H9 (cell line): Measurements from ENCODE around the gene FERMT2. TPM values are rescaled to one million over a fixed set of nuclear protein-coding genes. Genes with fewer than 3 reads are reported as not detected.

Experiments
- DNase-seq: peaks from one replicate; pipeline ENCODE4 v3.0.0-alpha.2; 2017
- H2AFZ ChIP-seq: one replicate; pipeline ENCODE4 v1.6.1; 2013; ENCODE audit warnings: mild to moderate bottlenecking, low read length, control low read depth, moderate library complexity
- H2AK5ac ChIP-seq: 2 replicates; pipeline ENCODE4 v1.6.1; 2013; ENCODE audit warnings: low read length, control low read depth, mixed read lengths; ENCODE audit not compliant: insufficient read length
- H2BK120ac ChIP-seq: one replicate; pipeline ENCODE4 v1.6.1; 2013; ENCODE audit warnings: low read depth, mild to moderate bottlenecking, low read length, control low read depth, inconsistent platforms; ENCODE audit not compliant: poor library complexity, severe bottlenecking
- H2BK12ac ChIP-seq: 2 replicates; pipeline ENCODE4 v1.6.1; 2013; ENCODE audit warnings: low read length, control low read depth, mixed read lengths, low read depth; ENCODE audit not compliant: insufficient read length
- H2BK15ac ChIP-seq: 2 replicates; pipeline ENCODE4 v1.6.1; 2013; ENCODE audit warnings: low read depth, low read length, control low read depth
- H2BK20ac ChIP-seq: one replicate; pipeline ENCODE4 v1.6.1; 2013; ENCODE audit warnings: low read depth, mild to moderate bottlenecking, low read length, control low read depth, inconsistent platforms; ENCODE audit not compliant: poor library complexity, severe bottlenecking
- H2BK5ac ChIP-seq: 2 replicates; pipeline ENCODE4 v1.6.1; 2013; ENCODE audit warnings: low read length, control low read depth, mixed read lengths; ENCODE audit not compliant: insufficient read length
- H3K14ac ChIP-seq: 2 replicates; pipeline ENCODE4 v1.6.1; 2013; ENCODE audit warnings: low read length, control low read depth; ENCODE audit not compliant: insufficient read depth
- H3K18ac ChIP-seq: 2 replicates; pipeline ENCODE4 v1.6.1; 2013; ENCODE audit warnings: low read depth, mild to moderate bottlenecking, mixed read lengths, low read length, control low read depth; ENCODE audit not compliant: insufficient read length
- H3K23ac ChIP-seq: 2 replicates; pipeline ENCODE4 v1.6.1; 2013; ENCODE audit warnings: low read length, control low read depth, mixed read lengths, low read depth; ENCODE audit not compliant: insufficient read length
- H3K23me2 ChIP-seq: 2 replicates; pipeline ENCODE4 v1.6.1; 2013; ENCODE audit warnings: low read depth, mild to moderate bottlenecking, mixed read lengths, low read length, control low read depth; ENCODE audit not compliant: insufficient read length, poor library complexity, severe bottlenecking
- H3K27ac ChIP-seq: 2 replicates; pipeline ENCODE4 v1.5.1; 2013; ENCODE audit warnings: low read length, control low read depth, mixed read lengths, low read depth; ENCODE audit not compliant: insufficient read length
- H3K27me3 ChIP-seq: 2 replicates; pipeline ENCODE4 v1.6.1; 2013; ENCODE audit warnings: low read length, control low read depth, inconsistent platforms; ENCODE audit not compliant: insufficient read depth
- H3K4ac ChIP-seq: 2 replicates; pipeline ENCODE4 v1.6.1; 2013; ENCODE audit warnings: low read depth, mild to moderate bottlenecking, control low read depth, inconsistent platforms, low read length, moderate library complexity
- H3K4me1 ChIP-seq: 2 replicates; pipeline ENCODE4 v1.6.1; 2013; ENCODE audit warnings: low read length, control low read depth, inconsistent platforms; ENCODE audit not compliant: insufficient read depth
- H3K4me2 ChIP-seq: 2 replicates; pipeline ENCODE4 v1.6.1; 2013; ENCODE audit warnings: low read length, control low read depth, mixed read lengths; ENCODE audit not compliant: insufficient read length, insufficient read depth
- H3K56ac ChIP-seq: 2 replicates; pipeline ENCODE4 v1.6.1; 2013; ENCODE audit warnings: low read depth, mild to moderate bottlenecking, mixed read lengths, low read length, control low read depth; ENCODE audit not compliant: insufficient read length
- H3K79me1 ChIP-seq: 2 replicates; pipeline ENCODE4 v1.6.1; 2013; ENCODE audit warnings: low read depth, mild to moderate bottlenecking, moderate library complexity, low read length, control low read depth, inconsistent platforms; ENCODE audit not compliant: insufficient read depth, poor library complexity, severe bottlenecking
- H3K79me2 ChIP-seq: 2 replicates; pipeline ENCODE4 v1.6.1; 2013; ENCODE audit warnings: low read length, control low read depth, inconsistent platforms; ENCODE audit not compliant: insufficient read depth
- H3K9ac ChIP-seq: 2 replicates; pipeline ENCODE4 v1.6.1; 2013; ENCODE audit warnings: low read length, control low read depth, mixed read lengths; ENCODE audit not compliant: insufficient read length; ENCODE audit errors: extremely low read depth
- H3K9me3 ChIP-seq: one replicate; pipeline ENCODE4 v1.6.1; 2013; ENCODE audit warnings: low read depth, low read length, inconsistent platforms; ENCODE audit not compliant: control insufficient read depth
- H3T11ph ChIP-seq: one replicate; pipeline ENCODE4 v1.6.1; 2013; ENCODE audit warnings: mild to moderate bottlenecking, low read length, control low read depth, inconsistent platforms
- H4K20me1 ChIP-seq: one replicate; pipeline ENCODE4 v1.6.1; 2013; ENCODE audit not compliant: control insufficient read depth, insufficient read length, insufficient read depth
- H4K5ac ChIP-seq: 2 replicates; pipeline ENCODE4 v1.6.1; 2013; ENCODE audit warnings: low read depth, mild to moderate bottlenecking, mixed read lengths, low read length, control low read depth; ENCODE audit not compliant: insufficient read length
- H4K8ac ChIP-seq: replicated peaks from 2 replicates; pipeline ENCODE4 v1.6.1; 2013; ENCODE audit warnings: low read length, control low read depth, mixed read lengths, low read depth; ENCODE audit not compliant: insufficient read length
- H4K91ac ChIP-seq: 2 replicates; pipeline ENCODE4 v1.6.1; 2013; ENCODE audit warnings: low read depth, mild to moderate bottlenecking, moderate library complexity, mixed read lengths, low read length, control low read depth; ENCODE audit not compliant: insufficient read length
- H3K27ac Mint-ChIP-seq, 3 experiments: 2 replicates in 2 of 3; 3 replicates in 1 of 3; pipeline ENCODE4 v1.8.0; 2020 to 2021; ENCODE audit warnings: mixed read lengths in 3 of 3, mild to moderate bottlenecking in 1 of 3, moderate library complexity in 1 of 3
- H3K27me3 Mint-ChIP-seq: 2 replicates; pipeline ENCODE4 v1.8.0; 2021; ENCODE audit warnings: low read depth, mild to moderate bottlenecking, moderate library complexity, mixed read lengths
- H3K36me3 Mint-ChIP-seq, 3 experiments: 2 replicates in 2 of 3; 3 replicates in 1 of 3; pipeline ENCODE4 v1.8.0; 2020 to 2021; ENCODE audit warnings: low read depth in 3 of 3, mixed read lengths in 3 of 3; ENCODE audit not compliant: insufficient read depth in 1 of 3
- H3K4me1 Mint-ChIP-seq, 2 experiments: 2 replicates each; pipeline ENCODE4 v1.8.0; 2020; ENCODE audit warnings: mixed read lengths in 2 of 2
- H3K4me3 Mint-ChIP-seq, 2 experiments: 2 replicates in 1 of 2; 3 replicates in 1 of 2; pipeline ENCODE4 v1.8.0; 2020 to 2021; ENCODE audit warnings: mild to moderate bottlenecking in 2 of 2, mixed read lengths in 2 of 2, moderate library complexity in 1 of 2
- H3K9me3 Mint-ChIP-seq, 2 experiments: 2 replicates in 1 of 2; 3 replicates in 1 of 2; pipeline ENCODE4 v1.8.0; 2020; ENCODE audit warnings: mild to moderate bottlenecking in 2 of 2, mixed read lengths in 2 of 2, moderate library complexity in 1 of 2
- CTCF ChIP-seq: fragments of 200-600 bp; sonication (generic); conservative IDR thresholded peaks from 3 replicates; pipeline ENCODE4 v1.8.0; 2021; ENCODE audit warnings: antibody characterized with exemption, mild to moderate bottlenecking
- WGBS: extraction: QIAGEN DNeasy Blood & Tissue Kit; methylation state at CpG from one replicate; pipeline ENCODE4 v1.1.7; 2013; ENCODE audit warnings: missing lambda C conversion rate, low lambda C conversion rate, mixed read lengths; ENCODE audit not compliant: insufficient read length; ENCODE audit errors: extremely low coverage; 5-methylcytosine and 5-hydroxymethylcytosine counted together
- total RNA-seq: library from RNA; stranded (reverse); gene quantifications from 2 replicates; pipeline ENCODE4 v1.2.1, GENCODE V29; 2021

The FERMT2 gene
- total RNA-seq, 1 experiment from 2014 or later = 128 TPM

DNA sequence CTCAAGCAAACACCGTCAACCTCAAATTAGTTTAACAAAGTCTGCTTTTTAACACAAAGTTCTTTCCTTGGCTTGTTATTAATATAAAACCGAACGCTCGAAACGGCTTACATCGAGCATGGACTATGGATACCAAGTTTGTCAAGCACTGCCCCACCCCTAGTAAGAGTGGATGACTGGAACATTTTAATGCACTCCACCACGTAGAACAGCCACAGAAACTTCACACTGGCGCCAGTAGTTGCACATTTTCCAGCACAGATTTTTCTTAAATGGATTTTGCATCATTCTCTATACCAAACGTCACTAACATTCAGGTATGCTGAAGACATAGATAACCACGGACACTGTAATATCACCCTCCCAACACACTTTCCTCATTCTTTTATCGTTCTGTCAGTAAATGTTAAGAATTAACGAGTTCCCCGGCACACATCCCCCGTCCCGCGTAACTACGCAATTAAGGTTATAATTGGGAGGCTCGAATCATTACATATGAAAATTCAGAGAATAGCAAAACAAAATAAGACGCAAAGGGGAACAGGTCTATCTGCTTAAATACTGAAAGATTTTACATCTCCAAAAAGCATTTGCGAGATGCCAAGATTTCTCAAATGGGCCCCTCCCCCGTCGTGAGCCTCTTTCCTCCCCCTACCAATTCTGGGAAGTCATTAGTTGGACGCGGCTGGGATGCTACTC is 990 bp downstream of the FERMT2 start:
- Histone ChIP-seq H3K9me3 (no peaks in the 10 kb centered on the region), H4K5ac (no peak overlapping the region), H3K27me3 (no peaks in the 10 kb centered on the region), H3K9ac (peak overlapping the region; percentile 86), H3K23ac (no peak overlapping the region), H2BK120ac (no peak overlapping the region), H3T11ph (no peak overlapping the region), H4K91ac (no peak overlapping the region), H3K79me2 (peaks cover 27% of the 10 kb centered on the region), H2AK5ac (no peak overlapping the region), H2BK15ac (no peak overlapping the region), H4K8ac (no peak overlapping the region), H4K20me1 (no peaks in the 10 kb centered on the region), H3K4me2 (peak overlapping the region; percentile 97), H2BK5ac (no peak overlapping the region), H3K14ac (peak overlapping the region; percentile 68; the same call in 1 of the 2 replicates), H3K4me1 (peaks cover 3% of the 10 kb centered on the region; the same call in 1 of the 2 replicates), H3K27ac (no peak overlapping the region), H3K79me1 (no peaks in the 10 kb centered on the region), H2BK12ac (no peak overlapping the region), H3K4ac (no peak overlapping the region), H3K56ac (no peak overlapping the region), H2BK20ac (no peak overlapping the region), H2AFZ (no peak overlapping the region), H3K18ac (peak overlapping the region; percentile 64), H3K23me2 (peaks cover 5% of the 10 kb centered on the region)
- Mint-ChIP-seq H3K4me1 (peaks cover 42 to 46% of the 10 kb centered on the region in 2 experiments), H3K9me3 (no peaks in the 10 kb centered on the region; a peak in 1 of 5 replicates), H3K27ac (peak overlapping the region; percentile 90 to 97 (median 92)), H3K4me3 (peak overlapping the region; percentile 99), H3K27me3 (no peaks in the 10 kb centered on the region; the same call in 1 of the 2 replicates), H3K36me3 (peaks cover 2 to 24% (median 20%) of the 10 kb centered on the region in 3 experiments; a peak in 5 of 7 replicates)
- DNase-seq = no peak
- TF ChIP-seq CTCF = no peak
- WGBS = no CpG with 5 or more reads among the region's 24 CpGs
